Measurements from ENCODE around the gene LGALS3BP.

- TF ChIP-seq CTCF (conservative IDR thresholded peaks at IDR 0.05; ENCODE audit: low read depth in 2 of 2) = no peak
- no peak for TF ChIP-seq EZH2 (IDR thresholded peaks at IDR 0.05; ENCODE audit: low read depth, unreplicated experiment)
These were observed 26.3 kb upstream of the LGALS3BP start for GRCh38 chr17:79006046-79006445.

Measured in GM23338 (cell line).